GM21390 (cell line): ENCODE results near the gene LPP.
"Not testable (repeated sequence)": the region's sequence is repeated elsewhere in the genome, so short reads cannot be mapped to it uniquely, and the experiment has no call there.

Source experiments
- ATAC-seq: cut with Tn5 transposase; IDR thresholded peaks from one replicate; pipeline ENCODE4 v1.9.1; 2021; ENCODE audit not compliant: unreplicated experiment

LPP gene

GRCh38 chr3:188605231-188605630 lies 451.3 kb downstream of the LPP start:
- ATAC-seq = no peak

- ATAC-seq = no peak
These were observed 451.9 kb downstream of the LPP start for GRCh38 chr3:188605905-188606304.

- ATAC-seq = no peak
These were observed 453.9 kb downstream of the LPP start for GRCh38 chr3:188607805-188608315.

- ATAC-seq = no peak
These were observed 454.4 kb downstream of the LPP start for GRCh38 chr3:188608401-188608800.

GRCh38 chr3:188613721-188614120 lies 459.8 kb downstream of the LPP start:
- ATAC-seq = not testable (repeated sequence)

- ATAC-seq = no peak
These were observed 463.3 kb downstream of the LPP start for GRCh38 chr3:188617270-188617669.

- ATAC-seq = no peak
These were observed 464.2 kb downstream of the LPP start for GRCh38 chr3:188617988-188618701.

GRCh38 chr3:188620752-188621151 lies 466.8 kb downstream of the LPP start:
- ATAC-seq = no peak

GRCh38 chr3:188624384-188624783 lies 470.4 kb downstream of the LPP start:
- ATAC-seq = no peak

GRCh38 chr3:188624828-188625227 lies 470.9 kb downstream of the LPP start:
- ATAC-seq = no peak

GRCh38 chr3:188627652-188628051 lies 473.7 kb downstream of the LPP start:
- no peak for ATAC-seq

GRCh38 chr3:188631291-188632010 lies 477.5 kb downstream of the LPP start:
- no peak for ATAC-seq

- ATAC-seq = no peak
These were observed 479.2 kb downstream of the LPP start for GRCh38 chr3:188633206-188633605.

GRCh38 chr3:188634285-188634684 lies 480.3 kb downstream of the LPP start:
- ATAC-seq = no peak

- ATAC-seq = no peak
These were observed 481.5 kb downstream of the LPP start for GRCh38 chr3:188635258-188636042.

- ATAC-seq = not testable (repeated sequence)
These were observed 482.3 kb downstream of the LPP start for GRCh38 chr3:188636292-188636691.

GRCh38 chr3:188641076-188641475 lies 487.1 kb downstream of the LPP start:
- no peak for ATAC-seq

GRCh38 chr3:188643736-188644135 lies 489.8 kb downstream of the LPP start:
- ATAC-seq = no peak

GRCh38 chr3:188646592-188646991 lies 492.6 kb downstream of the LPP start:
- ATAC-seq = no peak

GRCh38 chr3:188647237-188647636 lies 493.3 kb downstream of the LPP start:
- ATAC-seq = no peak

- ATAC-seq = no peak
These were observed 495.6 kb downstream of the LPP start for GRCh38 chr3:188649521-188649920.
